Mesendoderm (in vitro differentiated cells): Measurements from ENCODE around the gene SYNM.
"Not testable (repeated sequence)": the region's sequence is repeated elsewhere in the genome, so short reads cannot be mapped to it uniquely, and the experiment has no call there.

Experiments
- DNase-seq: peaks from one replicate; pipeline ENCODE4 v3.0.0; 2013
- H2AK5ac ChIP-seq: 2 replicates; pipeline ENCODE4 v1.6.1; 2013; ENCODE audit warnings: low read length, inconsistent platforms
- H2BK120ac ChIP-seq: 2 replicates; pipeline ENCODE4 v1.6.1; 2013; ENCODE audit warnings: low read depth, mild to moderate bottlenecking, low read length, moderate library complexity, mixed read lengths
- H2BK15ac ChIP-seq: replicated peaks from 2 replicates; pipeline ENCODE4 v1.6.1; 2013; ENCODE audit warnings: low read depth, mild to moderate bottlenecking, moderate library complexity
- H2BK5ac ChIP-seq: 2 replicates; pipeline ENCODE4 v1.6.1; 2013; ENCODE audit warnings: low read length, inconsistent platforms
- H3K18ac ChIP-seq: 2 replicates; pipeline ENCODE4 v1.6.1; 2013; ENCODE audit warnings: mild to moderate bottlenecking, low read length, mixed read lengths
- H3K23ac ChIP-seq: one replicate; pipeline ENCODE4 v1.6.1; 2013; ENCODE audit warnings: low read length
- H3K27ac ChIP-seq: 2 replicates; pipeline ENCODE4 v1.5.1; 2013; ENCODE audit warnings: low read depth, mild to moderate bottlenecking, inconsistent platforms, low read length, moderate library complexity
- H3K27me3 ChIP-seq: 2 replicates; pipeline ENCODE4 v1.6.1; 2013; ENCODE audit warnings: low read length, control low read depth, mild to moderate bottlenecking, inconsistent platforms; ENCODE audit not compliant: insufficient read depth, poor library complexity
- H3K36me3 ChIP-seq: 2 replicates; pipeline ENCODE4 v1.6.1; 2013; ENCODE audit warnings: low read length, inconsistent platforms; ENCODE audit not compliant: control insufficient read depth, insufficient read depth
- H3K4ac ChIP-seq: one replicate; pipeline ENCODE4 v1.6.1; 2013; ENCODE audit warnings: low read depth, mild to moderate bottlenecking, low read length, moderate library complexity
- H3K4me1 ChIP-seq: 2 replicates; pipeline ENCODE4 v1.6.1; 2013; ENCODE audit warnings: low read depth, low read length, inconsistent platforms; ENCODE audit not compliant: control insufficient read depth
- H3K4me2 ChIP-seq: 2 replicates; pipeline ENCODE4 v1.6.1; 2013; ENCODE audit warnings: low read length
- H3K4me3 ChIP-seq: 2 replicates; pipeline ENCODE4 v1.5.1; 2013; ENCODE audit warnings: mild to moderate bottlenecking, low read length
- H3K56ac ChIP-seq: one replicate; pipeline ENCODE4 v1.6.1; 2013; ENCODE audit warnings: low read length
- H3K79me1 ChIP-seq: 2 replicates; pipeline ENCODE4 v1.6.1; 2013; ENCODE audit warnings: low read length, inconsistent platforms
- H3K79me2 ChIP-seq: 2 replicates; pipeline ENCODE4 v1.6.1; 2013; ENCODE audit warnings: mild to moderate bottlenecking, low read length; ENCODE audit not compliant: control insufficient read depth, insufficient read depth
- H3K9ac ChIP-seq: 2 replicates; pipeline ENCODE4 v1.6.1; 2013; ENCODE audit warnings: low read length, inconsistent platforms
- H4K5ac ChIP-seq: one replicate; pipeline ENCODE4 v1.6.1; 2013; ENCODE audit warnings: low read length
- H4K8ac ChIP-seq: one replicate; pipeline ENCODE4 v1.6.1; 2013; ENCODE audit warnings: low read depth, mild to moderate bottlenecking, control low read depth, low read length, moderate library complexity
- WGBS: extraction: QIAGEN DNeasy Blood & Tissue Kit; methylation state at CpG from one replicate; pipeline ENCODE4 v1.1.7; 2013; ENCODE audit warnings: low lambda C conversion rate, missing lambda C conversion rate; ENCODE audit not compliant: insufficient coverage; ENCODE audit errors: extremely low coverage; 5-methylcytosine and 5-hydroxymethylcytosine counted together

SYNM gene

DNA sequence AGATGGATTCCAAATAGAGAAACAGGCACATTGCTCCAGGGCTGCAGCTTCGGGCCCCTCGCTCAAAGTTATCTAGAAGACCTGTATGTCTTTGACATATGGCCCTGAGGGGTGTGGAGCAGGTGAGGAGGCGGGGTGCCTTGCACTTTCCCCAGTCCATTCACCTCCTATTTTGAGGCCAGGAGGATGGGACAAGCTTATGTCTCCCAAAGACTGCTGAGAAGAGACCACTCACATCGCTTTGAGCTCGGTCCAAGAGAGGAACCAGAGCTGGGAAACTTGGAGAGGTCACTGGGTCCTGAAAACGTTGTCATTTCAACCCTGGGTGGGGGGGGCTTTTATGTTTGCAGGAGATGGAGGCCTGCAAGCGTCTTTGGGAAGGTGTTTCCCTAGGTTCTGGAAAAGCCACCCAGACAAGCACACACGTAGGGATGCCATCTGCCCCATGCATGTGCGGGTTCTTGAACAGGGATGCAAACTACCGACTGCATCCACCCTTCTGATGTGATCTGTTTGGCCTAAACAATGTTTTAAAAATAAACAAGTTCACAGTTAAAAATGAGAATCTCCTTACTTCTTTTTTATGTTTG, 33.7 kb upstream of the SYNM start:
- Histone ChIP-seq H2AK5ac (no peak overlapping the region), H2BK5ac (no peak overlapping the region), H3K9ac (no peak overlapping the region), H3K18ac (no peak overlapping the region), H3K27ac (no peak overlapping the region), H3K79me2 (no peaks in the 10 kb centered on the region), H3K4ac (no peak overlapping the region), H3K36me3 (no peaks in the 10 kb centered on the region), H4K8ac (no peak overlapping the region), H2BK15ac (no peak overlapping the region), H3K23ac (no peak overlapping the region), H3K27me3 (no peaks in the 10 kb centered on the region), H3K56ac (no peak overlapping the region), H3K4me3 (no peak overlapping the region), H3K4me2 (no peak overlapping the region), H3K79me1 (no peaks in the 10 kb centered on the region), H3K4me1 (peaks cover 2% of the 10 kb centered on the region), H4K5ac (no peak overlapping the region), H2BK120ac (no peak overlapping the region)
- no peak for DNase-seq
- no CpG with 5 or more reads among the region's 10 CpGs for WGBS

DNA sequence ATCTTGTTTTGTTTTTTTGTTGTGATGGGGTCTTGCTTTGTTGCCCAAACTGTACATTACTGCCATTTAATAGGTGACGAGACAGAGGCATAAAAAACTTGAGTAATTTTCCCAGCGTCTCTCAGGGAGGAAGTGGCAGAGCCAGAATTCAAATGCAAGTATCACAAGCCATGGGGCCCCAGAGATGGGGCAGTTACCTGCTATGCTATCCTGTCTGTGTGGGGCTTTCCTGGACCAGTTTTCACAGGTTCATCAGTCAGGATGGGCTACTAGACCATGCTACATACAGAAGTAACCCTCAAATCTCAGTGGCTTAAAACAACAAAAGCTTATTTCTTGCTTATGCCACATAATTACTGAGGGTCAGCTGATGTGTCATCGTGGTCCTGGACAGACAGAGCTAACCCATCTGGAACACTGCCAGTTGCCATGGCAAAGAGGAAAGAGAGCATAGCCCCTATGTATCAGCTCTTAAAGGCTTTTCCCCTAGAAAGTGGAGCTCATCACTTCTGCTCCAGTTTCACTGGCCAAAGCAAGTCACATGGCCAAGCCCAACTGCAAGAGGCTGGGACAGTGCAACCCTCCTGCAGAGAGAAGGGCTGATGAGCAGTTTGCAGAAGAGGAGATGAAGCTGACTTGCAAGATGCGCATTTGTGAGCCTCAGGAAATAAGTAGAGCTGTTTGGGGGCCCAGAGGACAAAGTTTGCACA, 31.7 kb upstream of the SYNM start:
- Histone ChIP-seq H4K5ac (no peak overlapping the region), H3K27ac (no peak overlapping the region), H3K27me3 (no peaks in the 10 kb centered on the region), H3K4me3 (no peak overlapping the region), H3K36me3 (no peaks in the 10 kb centered on the region), H2AK5ac (no peak overlapping the region), H2BK5ac (no peak overlapping the region), H3K56ac (no peak overlapping the region), H3K9ac (no peak overlapping the region), H3K4ac (no peak overlapping the region), H3K4me1 (peaks cover 2% of the 10 kb centered on the region), H4K8ac (no peak overlapping the region), H2BK120ac (no peak overlapping the region), H3K79me1 (no peaks in the 10 kb centered on the region), H3K4me2 (no peak overlapping the region), H3K79me2 (no peaks in the 10 kb centered on the region), H3K18ac (no peak overlapping the region), H2BK15ac (no peak overlapping the region), H3K23ac (no peak overlapping the region)
- peak; percentile 42 for DNase-seq
- WGBS: no CpG with 5 or more reads among the region's 4 CpGs

GRCh38 chr15:99074446-99074845, 30.4 kb upstream of the SYNM start:
- Histone ChIP-seq H3K79me2 (no peaks in the 10 kb centered on the region), H2BK15ac (no peak overlapping the region), H3K23ac (no peak overlapping the region), H3K18ac (no peak overlapping the region), H3K4me2 (no peak overlapping the region), H3K4me1 (peaks cover 2% of the 10 kb centered on the region), H3K27me3 (no peaks in the 10 kb centered on the region), H3K79me1 (no peaks in the 10 kb centered on the region), H2BK5ac (no peak overlapping the region), H2AK5ac (no peak overlapping the region), H3K4ac (no peak overlapping the region), H4K8ac (no peak overlapping the region), H3K9ac (no peak overlapping the region), H2BK120ac (no peak overlapping the region), H3K4me3 (no peak overlapping the region), H4K5ac (no peak overlapping the region), H3K36me3 (no peaks in the 10 kb centered on the region), H3K56ac (no peak overlapping the region), H3K27ac (no peak overlapping the region)
- no peak for DNase-seq
- WGBS: no CpG with 5 or more reads among the region's 5 CpGs

- not testable (repeated sequence) for H2BK120ac ChIP-seq, H2BK15ac ChIP-seq, H3K27ac ChIP-seq, H3K18ac ChIP-seq, H4K8ac ChIP-seq, H2BK5ac ChIP-seq, H3K79me1 ChIP-seq, H3K4me1 ChIP-seq, H3K9ac ChIP-seq, DNase-seq, H2AK5ac ChIP-seq, H3K4me3 ChIP-seq, H3K4ac ChIP-seq, H3K23ac ChIP-seq, H3K56ac ChIP-seq, H3K79me2 ChIP-seq, H4K5ac ChIP-seq, H3K27me3 ChIP-seq, H3K4me2 ChIP-seq, H3K36me3 ChIP-seq
Observed at GRCh38 chr15:99075059-99075652, 29.7 kb upstream of the SYNM start.

GRCh38 chr15:99076109-99076508, 28.8 kb upstream of the SYNM start:
- Histone ChIP-seq H3K56ac (no peak overlapping the region), H3K79me2 (no peaks in the 10 kb centered on the region), H3K36me3 (no peaks in the 10 kb centered on the region), H4K8ac (no peak overlapping the region), H2BK5ac (no peak overlapping the region), H3K4me3 (no peak overlapping the region), H3K4me2 (no peak overlapping the region), H3K23ac (no peak overlapping the region), H3K27ac (no peak overlapping the region), H4K5ac (no peak overlapping the region), H3K9ac (no peak overlapping the region), H3K18ac (no peak overlapping the region), H3K79me1 (no peaks in the 10 kb centered on the region), H2BK120ac (no peak overlapping the region), H3K4me1 (peaks cover 2% of the 10 kb centered on the region), H3K4ac (no peak overlapping the region), H3K27me3 (no peaks in the 10 kb centered on the region), H2BK15ac (no peak overlapping the region), H2AK5ac (no peak overlapping the region)
- no peak for DNase-seq
- WGBS: no CpG with 5 or more reads among the region's 2 CpGs
